Renal pelvis (tissue), 12 donors: Measurements from ENCODE around the gene ECSIT. TPM values are rescaled to one million over a fixed set of nuclear protein-coding genes. Genes with fewer than 3 reads are reported as not detected.
"Not testable (repeated sequence)": the region's sequence is repeated elsewhere in the genome, so short reads cannot be mapped to it uniquely, and the experiment has no call there.

Experiments used
- DNase-seq: peaks from one replicate; pipeline ENCODE4 v3.0.0-alpha.2; 2013
- long read RNA-seq, 16 experiments: transcript quantifications; one replicate each; lab custom pipeline, GENCODE V29; 2026
- polyA plus RNA-seq, 3 donors: library from polyadenylated mRNA; unstranded; fragments of 120-200 nt; gene quantifications; one replicate each; pipeline ENCODE4 v1.2.1, GENCODE V29; 2013; ENCODE audit not compliant: insufficient read length in 3 of 3

ECSIT gene, protein sequence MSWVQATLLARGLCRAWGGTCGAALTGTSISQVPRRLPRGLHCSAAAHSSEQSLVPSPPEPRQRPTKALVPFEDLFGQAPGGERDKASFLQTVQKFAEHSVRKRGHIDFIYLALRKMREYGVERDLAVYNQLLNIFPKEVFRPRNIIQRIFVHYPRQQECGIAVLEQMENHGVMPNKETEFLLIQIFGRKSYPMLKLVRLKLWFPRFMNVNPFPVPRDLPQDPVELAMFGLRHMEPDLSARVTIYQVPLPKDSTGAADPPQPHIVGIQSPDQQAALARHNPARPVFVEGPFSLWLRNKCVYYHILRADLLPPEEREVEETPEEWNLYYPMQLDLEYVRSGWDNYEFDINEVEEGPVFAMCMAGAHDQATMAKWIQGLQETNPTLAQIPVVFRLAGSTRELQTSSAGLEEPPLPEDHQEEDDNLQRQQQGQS
- polyA plus RNA-seq: 10 to 100 TPM; 41.8 to 49.0 (median 46.3) TPM
- long read RNA-seq, donor 1, transcript ECSIT-202 (8 exons, 1,700 nt): major isoform, 9 of 13 reads
- long read RNA-seq, donor 1, partial matches to known transcripts: 0 of 13 reads
- long read RNA-seq, donor 1, other reads (novel, unspliced or antisense): 0 of 13 reads
- long read RNA-seq, donor 2, transcript ECSIT-202 (8 exons, 1,700 nt): major isoform, 16 of 20 reads
- long read RNA-seq, donor 2, partial matches to known transcripts: 0 of 20 reads
- long read RNA-seq, donor 2, other reads (novel, unspliced or antisense): 0 of 20 reads
- long read RNA-seq, donor 3, transcript ECSIT-202 (8 exons, 1,700 nt): major isoform, 12 of 23 reads
- long read RNA-seq, donor 3, transcript ECSIT-205 (2 exons, 607 nt): minor isoform, 5 of 23 reads
- long read RNA-seq, donor 3, partial matches to known transcripts: 5 of 23 reads
- long read RNA-seq, donor 3, other reads (novel, unspliced or antisense): 0 of 23 reads
- long read RNA-seq, donor 4, transcript ECSIT-202 (8 exons, 1,700 nt): major isoform, 14 of 21 reads
- long read RNA-seq, donor 4, partial matches to known transcripts: 0 of 21 reads
- long read RNA-seq, donor 4, other reads (novel, unspliced or antisense): 0 of 21 reads
- long read RNA-seq, donor 5, transcript ECSIT-202 (8 exons, 1,700 nt): major isoform, 8 of 10 reads
- long read RNA-seq, donor 5, partial matches to known transcripts: 0 of 10 reads
- long read RNA-seq, donor 5, other reads (novel, unspliced or antisense): 0 of 10 reads
- long read RNA-seq, donor 6, transcript ECSIT-202 (8 exons, 1,700 nt): major isoform, 13 of 14 reads
- long read RNA-seq, donor 6, partial matches to known transcripts: 0 of 14 reads
- long read RNA-seq, donor 6, other reads (novel, unspliced or antisense): 0 of 14 reads
- long read RNA-seq, donor 7, transcript ECSIT-202 (8 exons, 1,700 nt): major isoform, 16 of 21 reads
- long read RNA-seq, donor 7, partial matches to known transcripts: 0 of 21 reads
- long read RNA-seq, donor 7, other reads (novel, unspliced or antisense): 0 of 21 reads
- long read RNA-seq, donor 8, partial matches to known transcripts: 0 of 6 reads
- long read RNA-seq, donor 8, other reads (novel, unspliced or antisense): 0 of 6 reads
- long read RNA-seq, donor 9, transcript ECSIT-202 (8 exons, 1,700 nt): major isoform, 17 of 25 reads
- long read RNA-seq, donor 9, transcript ECSIT-205 (2 exons, 607 nt): minor isoform, 5 of 25 reads
- long read RNA-seq, donor 9, partial matches to known transcripts: 0 of 25 reads
- long read RNA-seq, donor 9, other reads (novel, unspliced or antisense): 0 of 25 reads
- long read RNA-seq, donor 10, transcript ECSIT-202 (8 exons, 1,700 nt): major isoform, 11 of 15 reads
- long read RNA-seq, donor 10, partial matches to known transcripts: 0 of 15 reads
- long read RNA-seq, donor 10, other reads (novel, unspliced or antisense): 0 of 15 reads
- long read RNA-seq, donor 11, partial matches to known transcripts: 0 of 7 reads
- long read RNA-seq, donor 11, other reads (novel, unspliced or antisense): 0 of 7 reads
- long read RNA-seq, donor 12, transcript ECSIT-202 (8 exons, 1,700 nt): major isoform, 8 of 16 reads
- long read RNA-seq, donor 12, partial matches to known transcripts: 0 of 16 reads
- long read RNA-seq, donor 12, other reads (novel, unspliced or antisense): 0 of 16 reads
- long read RNA-seq, donor 13, transcript ECSIT-202 (8 exons, 1,700 nt): major isoform, 8 of 11 reads
- long read RNA-seq, donor 13, partial matches to known transcripts: 0 of 11 reads
- long read RNA-seq, donor 13, other reads (novel, unspliced or antisense): 0 of 11 reads
- long read RNA-seq, donor 14: 0 reads
- long read RNA-seq, donor 15: 0 reads
- long read RNA-seq, donor 16, transcript ECSIT-202 (8 exons, 1,700 nt): minor isoform, 10 of 26 reads
- long read RNA-seq, donor 16, transcript ECSIT-205 (2 exons, 607 nt): major isoform, 14 of 26 reads
- long read RNA-seq, donor 16, partial matches to known transcripts: 0 of 26 reads
- long read RNA-seq, donor 16, other reads (novel, unspliced or antisense): 0 of 26 reads

DNA sequence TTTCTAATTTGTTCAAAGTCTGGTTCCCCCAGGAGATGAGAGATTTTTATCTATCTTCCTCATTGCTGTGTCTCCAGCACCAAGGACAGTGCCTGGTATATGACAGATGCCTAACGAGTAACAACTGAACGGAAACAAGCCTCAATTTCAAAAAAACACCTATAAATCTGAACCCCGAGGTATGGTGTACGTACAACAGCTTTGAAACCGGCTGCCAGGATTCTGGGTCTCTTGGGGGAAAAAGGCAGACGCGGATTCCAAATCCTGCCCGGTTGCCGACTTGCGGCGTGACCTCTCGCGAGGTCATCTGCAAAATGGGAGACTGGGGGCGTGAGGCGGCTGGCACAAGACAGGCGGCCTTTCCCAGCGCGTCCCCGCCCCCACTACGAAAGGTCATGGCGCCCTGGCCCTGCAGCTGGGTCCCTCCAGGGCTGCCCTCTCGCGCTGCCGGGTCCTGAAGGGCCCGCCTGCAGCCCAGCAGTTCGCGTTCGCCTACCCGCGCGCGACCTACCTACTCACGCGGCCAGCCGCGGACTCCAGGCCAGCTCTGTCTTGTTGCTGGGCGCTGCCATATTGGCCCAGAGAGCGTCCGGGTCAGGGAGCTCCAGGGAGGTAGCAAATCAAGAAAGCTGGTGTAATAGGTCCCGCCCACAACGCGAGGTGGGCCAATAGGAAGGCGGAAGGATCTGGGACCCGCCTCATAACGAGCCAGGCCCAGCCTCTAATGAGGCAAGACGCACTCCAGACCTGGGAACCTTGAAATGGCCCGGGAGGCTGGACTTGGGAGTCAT is at the start of gene ECSIT:
TSS of gene ECSIT (minus strand) at position 584 of the 791 bp plus-strand sequence. CDS start 9,964 bp downstream, outside the sequence.
- DNase-seq: peak; percentile 98

DNA sequence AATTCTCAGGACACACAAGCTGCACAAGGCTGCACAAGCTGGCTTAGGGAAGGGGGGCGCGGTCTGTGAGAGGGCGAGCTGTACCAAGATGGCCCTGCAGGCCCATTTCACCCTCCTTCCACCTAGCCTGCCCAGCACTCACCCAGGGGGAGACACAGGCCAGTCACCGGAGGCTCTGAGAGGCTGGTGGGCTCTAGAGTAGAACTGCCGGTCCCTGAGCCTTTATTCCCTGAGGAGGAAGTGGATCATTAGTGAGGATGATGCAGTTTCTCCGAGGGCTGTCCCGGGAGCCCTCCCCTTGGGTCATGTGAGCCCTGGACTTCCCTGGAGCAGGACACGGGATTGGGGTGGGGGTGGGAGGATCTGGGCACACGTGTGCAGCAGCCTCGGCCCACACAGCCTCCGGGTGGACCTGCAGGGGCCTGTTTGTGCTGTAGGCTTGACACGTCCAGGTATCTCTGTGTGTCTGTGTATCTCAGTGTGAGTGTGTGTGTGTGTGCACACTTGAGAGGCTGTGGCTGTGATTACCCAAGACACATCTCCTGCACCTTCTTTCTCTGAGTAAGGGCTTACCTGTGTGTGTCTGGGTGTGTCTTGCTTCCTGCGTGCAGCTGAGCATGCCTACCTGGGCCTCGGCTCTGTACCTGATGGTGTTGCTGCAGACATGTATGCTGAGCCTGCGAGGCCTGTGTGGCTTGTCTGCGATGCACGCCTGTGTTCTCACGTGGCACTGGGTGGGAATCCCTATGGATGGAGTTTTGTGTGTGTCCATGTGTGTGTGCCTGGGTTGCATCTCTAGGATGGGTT is 48.7 kb upstream of the ECSIT start, which contains the start of gene ACP5:
TSS of gene ACP5 (minus strand) at position 195 of the 807 bp plus-strand sequence. CDS start 328 bp downstream, outside the sequence.
- no peak for DNase-seq

DNA sequence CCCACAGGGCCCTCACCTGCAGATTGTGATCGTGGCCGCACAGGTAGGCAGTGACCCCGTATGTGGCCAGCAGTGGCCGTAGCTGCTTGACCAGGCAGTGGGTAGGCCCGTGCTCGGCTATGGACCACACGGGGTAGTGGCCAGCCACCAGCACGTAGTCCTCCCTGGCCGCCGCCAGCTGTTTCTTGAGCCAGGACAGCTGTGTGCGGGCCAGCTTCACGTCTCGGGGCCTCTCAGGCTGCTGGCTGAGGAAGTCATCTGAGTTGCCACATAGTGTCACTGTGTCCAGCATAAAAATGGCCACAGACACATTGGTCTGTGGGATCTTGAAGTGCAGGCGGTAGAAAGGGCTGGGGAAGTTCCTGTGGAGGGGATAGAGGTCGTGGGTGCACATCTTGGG is 47.3 kb upstream of the ECSIT start:
- no peak for DNase-seq

DNA sequence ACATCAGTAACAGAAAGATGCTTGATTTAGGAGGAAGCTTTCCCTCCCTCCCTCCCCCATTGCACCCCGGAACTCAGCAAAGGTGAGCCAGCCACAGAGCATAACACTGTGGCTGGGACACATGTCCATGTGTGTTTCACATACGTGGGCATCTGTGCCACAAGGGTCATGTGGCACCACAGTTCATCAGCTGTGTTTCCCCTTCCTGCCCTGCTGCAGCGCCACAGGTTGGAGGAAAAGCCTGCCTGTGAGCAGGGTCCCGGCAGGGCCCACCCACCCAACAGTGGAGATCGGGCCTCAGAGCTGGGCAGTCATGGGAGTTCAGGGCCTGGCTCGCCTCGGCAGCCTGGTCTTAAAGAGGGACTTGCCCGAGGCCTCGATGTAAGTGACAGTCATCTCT is 45.8 kb upstream of the ECSIT start:
- DNase-seq: no peak

DNA sequence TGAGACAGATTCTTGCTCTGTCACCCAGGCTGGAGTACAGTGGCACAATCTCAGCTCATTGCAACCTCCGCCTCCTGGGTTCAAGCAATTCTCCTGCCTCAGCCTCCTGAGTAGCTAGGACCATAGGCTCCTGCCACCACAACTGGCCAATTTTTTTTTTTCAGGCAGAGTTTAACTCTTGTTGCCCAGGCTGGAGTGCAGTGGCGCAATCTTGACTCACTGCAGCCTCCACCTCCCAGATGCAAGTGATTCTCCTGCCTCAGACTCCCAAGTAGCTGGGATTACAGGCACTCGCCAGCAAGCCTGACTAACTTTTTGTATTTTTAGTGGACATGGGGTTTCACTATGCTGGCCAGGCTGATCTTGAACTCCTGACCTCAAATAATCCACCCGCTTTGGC is 44.8 kb upstream of the ECSIT start:
- not testable (repeated sequence) for DNase-seq

DNA sequence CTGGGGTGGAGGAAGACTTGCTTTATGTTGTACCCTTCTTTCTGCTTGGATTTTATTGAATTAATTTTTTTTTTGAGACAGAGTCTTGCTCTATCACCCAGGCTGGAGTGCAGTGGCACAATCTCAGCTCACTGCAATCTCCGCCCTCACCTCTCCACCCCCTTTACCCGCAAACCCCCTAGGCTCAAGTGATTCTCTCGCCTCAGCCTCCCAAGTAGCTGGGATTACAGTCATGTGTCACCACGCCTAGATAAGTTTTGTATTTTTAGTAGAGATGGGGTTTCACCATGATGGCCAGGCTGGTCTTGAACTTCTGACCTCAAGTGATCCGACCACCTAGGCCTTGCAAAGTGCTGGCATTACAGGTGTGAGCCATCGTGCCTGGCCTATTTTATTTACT is 44.4 kb upstream of the ECSIT start:
- not testable (repeated sequence) for DNase-seq

DNA sequence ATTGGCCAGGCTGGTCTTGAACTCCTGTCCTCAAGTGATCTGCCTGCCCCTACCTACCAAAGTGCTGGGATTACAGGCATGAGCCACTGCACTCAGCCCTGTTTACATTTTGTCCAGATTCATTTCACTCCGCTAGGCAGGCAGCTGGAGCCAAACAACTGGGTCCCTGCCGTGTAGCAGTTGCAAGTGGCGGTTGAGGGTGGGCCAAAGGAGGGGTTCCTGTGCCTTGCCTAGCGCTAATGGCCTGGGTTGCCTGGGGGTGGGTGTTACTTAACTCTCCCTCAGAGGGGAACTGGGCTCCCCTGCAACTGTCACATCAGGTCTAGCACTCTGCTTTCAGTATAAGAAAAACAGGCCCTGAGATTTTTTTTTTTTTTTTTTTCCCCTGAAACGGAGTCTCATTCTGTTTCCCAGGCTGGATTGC is 41.1 kb upstream of the ECSIT start:
- DNase-seq: no peak

DNA sequence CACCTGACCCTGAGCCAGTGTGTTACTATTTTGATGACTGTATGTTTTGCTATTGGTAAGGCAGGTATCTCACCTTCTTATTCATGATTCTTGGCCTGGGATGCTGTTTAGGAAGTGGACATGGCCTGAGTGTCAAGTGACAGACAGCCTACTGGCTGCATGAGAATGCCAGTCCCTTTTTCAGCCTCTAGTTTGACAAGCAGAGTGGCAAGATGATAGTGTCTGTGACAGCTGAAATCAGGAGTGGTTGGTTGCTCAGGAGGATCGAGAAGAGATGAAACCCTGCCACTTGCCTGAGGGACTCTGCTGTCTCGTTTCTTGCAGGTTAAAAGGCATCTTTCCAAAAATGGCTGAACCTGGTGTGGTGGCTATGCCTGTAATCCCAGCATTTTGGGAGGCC is 37.2 kb upstream of the ECSIT start:
- no peak for DNase-seq

DNA sequence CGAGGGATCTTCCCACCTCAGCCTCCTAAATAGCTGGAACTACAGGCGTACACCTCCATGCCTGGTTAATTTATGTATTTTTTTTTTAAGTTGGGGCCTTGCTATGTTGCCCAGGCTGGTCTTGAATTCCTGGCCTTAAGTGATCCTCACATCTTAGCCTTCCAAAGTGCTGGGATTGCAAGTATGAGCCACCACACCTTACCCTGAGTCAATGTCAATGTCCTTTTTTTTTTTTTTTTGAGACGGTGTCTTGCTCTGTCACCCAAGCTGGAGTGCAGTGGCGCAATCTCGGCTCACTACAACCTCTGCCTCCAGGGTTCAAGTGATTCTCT is 36.7 kb upstream of the ECSIT start:
- not testable (repeated sequence) for DNase-seq

DNA sequence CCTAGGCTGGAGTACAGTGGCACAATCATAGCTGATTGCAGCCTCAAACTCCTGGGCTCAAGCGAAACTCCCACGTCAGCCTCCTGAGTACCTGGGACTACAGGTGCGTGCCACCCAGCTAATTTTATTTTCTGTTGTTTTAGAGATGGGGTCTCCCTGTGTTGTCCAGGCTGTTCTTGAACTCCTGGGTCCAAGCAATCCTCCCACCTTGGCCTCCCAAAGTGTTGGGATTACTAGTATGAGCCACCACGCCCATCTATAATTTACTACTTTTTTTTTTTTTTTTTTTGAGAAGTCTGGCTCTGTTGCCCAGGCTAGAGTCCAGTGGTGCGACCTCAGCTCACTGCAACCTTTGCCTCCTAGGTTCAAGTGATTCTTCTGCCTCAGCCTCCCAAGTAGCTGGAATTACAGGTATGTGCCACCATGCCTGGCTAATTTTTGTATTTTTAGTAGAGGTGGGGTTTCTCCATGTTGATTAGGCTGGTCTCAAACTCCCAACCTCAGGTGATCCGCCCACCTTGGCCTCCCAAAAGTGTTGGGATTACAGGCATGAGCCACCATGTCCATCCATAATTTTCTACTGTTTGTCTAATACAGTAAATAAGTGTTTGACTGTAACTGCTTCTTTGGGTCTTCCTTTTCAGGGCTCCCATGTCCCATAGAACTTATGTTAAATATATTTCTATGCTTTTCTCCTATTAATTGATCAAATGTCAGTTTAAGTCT is 35.3 kb upstream of the ECSIT start:
- not testable (repeated sequence) for DNase-seq

DNA sequence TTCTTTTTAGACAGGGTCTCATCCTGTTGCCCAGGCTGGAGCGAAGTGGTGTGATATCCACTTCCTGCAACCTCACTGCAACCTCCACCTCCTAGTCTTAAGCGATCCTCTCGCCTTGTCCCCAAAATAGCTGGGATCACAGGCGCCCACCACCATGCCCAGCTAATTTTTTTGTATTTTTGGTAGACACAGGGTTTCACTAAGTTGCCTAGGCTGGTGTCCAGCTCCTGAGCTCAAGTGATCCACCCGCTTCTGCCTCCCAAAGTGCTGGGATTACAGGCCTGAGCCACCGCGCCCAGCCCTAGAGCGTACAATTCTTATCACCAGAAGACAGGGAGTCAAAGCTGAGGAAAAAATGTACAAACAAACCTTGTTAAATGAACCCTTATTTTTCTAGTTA is 34.6 kb upstream of the ECSIT start:
- DNase-seq: no peak

DNA sequence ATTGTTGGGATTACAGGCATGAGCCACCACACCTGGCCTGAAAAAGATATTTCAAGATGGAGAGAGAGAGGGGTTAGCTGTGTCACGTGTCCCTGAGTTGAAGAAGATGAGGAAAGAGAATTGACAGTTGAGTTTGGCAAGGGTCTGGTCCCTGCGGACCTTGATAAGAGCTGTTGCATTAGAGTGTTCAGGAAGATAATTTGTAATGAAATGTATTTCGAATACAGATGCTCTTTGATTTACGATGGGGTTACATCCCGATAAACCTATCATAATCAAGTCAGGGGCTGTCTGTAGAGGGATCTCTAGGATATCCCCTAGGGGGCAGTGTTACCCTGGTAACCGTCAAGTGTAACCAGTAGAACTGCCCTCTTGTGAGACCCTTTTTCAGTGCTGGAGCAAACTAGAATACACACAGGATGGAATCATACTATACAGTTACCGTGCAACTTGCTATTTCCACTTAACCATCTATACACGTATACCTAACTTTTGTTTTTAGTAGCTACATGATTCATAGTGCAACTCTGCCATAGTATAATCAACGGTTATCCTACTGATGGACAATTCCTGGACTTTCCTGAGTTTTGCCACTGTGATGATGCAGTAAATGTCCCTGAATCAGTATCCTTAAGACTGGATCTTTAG is 31.6 kb upstream of the ECSIT start:
- DNase-seq: peak; percentile 76

DNA sequence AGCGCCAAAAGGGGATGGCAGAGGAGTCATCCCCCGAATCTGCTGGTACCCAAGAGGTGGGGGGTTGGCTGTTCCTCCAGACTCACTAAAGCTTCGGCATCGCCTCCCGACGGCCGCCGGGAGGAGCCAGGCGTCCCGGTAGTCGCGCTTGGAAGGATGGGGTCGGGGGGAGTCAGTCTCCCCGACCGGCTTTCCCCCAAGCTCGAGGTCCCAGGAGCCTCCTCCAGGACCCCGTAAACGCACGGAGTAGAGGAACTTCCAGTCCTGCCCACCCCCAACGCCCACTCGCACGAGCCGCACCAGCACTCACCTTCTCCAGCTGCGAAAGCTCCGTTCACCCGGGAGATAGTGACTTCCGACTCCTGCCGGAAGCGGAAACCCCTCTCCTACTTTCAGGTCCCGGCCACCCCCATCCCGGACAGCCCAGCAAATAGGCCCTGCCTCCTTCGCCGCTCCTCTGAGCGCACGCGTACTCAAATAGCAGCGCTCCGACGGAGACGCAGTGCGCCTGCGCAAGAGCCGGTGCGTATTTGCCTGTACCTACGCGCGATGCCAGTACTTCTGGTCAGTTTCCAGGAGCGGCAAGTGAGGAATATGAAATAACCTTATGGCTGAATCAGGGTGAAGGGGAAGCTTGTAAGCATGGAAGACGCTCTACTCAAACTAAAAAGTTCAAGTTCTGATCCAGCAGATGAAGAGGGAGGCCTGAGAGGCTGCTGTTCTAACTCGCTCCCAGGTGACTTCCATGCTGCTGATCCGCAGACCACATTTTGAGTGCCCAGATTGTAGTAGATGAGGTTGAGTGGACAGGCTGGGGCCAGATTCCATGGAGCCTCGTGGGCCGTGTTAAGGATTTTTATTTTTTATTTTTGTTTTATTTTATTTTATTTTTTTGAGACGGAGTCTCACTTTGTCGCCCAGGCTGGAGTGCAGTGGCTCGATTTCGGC is 30.2 kb upstream of the ECSIT start, which contains the start of gene ELOF1:
TSS of gene ELOF1 (minus strand) at position 350 of the 948 bp plus-strand sequence. CDS start 4,883 bp downstream, outside the sequence.
- DNase-seq: peak; percentile 98

DNA sequence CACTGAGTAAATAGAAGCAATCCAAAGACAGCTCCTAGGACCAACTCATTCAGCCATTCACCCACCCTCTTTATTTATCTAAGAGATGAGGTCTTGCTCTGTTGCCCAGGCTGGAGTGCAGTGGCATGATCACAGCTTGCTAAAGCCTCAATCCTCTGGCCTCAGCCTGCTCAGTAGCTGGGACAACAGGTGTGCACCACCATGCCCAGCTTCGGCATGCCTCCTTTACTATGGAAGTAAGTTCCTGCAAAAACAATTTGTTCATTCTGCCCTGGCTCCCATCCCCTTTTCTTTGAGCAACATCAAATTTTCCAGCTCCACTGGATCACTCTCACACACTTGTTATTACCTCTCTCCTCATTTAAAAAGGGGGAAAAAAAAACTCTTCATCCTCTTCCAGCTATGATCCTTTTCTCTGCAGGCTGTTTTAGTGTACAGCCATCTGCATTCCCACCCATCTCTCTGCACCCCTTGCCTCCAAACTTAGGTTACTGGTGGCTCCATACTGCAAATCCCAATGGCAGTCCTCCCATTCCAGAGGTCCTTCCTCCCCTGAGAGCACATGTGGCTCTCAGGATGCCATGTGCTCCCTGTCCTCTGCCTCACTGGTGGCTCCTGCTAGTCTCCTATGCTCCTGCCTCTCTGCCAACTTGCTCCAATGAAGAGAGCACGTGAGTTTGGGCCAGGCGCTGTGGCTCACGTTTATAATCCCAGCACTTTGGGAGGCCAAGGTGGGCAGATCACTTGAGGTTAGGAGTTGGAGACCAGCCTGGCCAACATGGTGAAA is 27.9 kb upstream of the ECSIT start:
- no peak for DNase-seq
